Measurements from ENCODE around the gene DNMBP. TPM values are rescaled to one million over a fixed set of nuclear protein-coding genes. Genes with fewer than 3 reads are reported as not detected.

DNMBP gene
- total RNA-seq, 1 experiment from 2014 or later, result 39.3 TPM

GRCh38 chr10:99941942-99942820, 67.6 kb downstream of the DNMBP start:
- Histone ChIP-seq H3K27ac (ENCODE audit: low read length) (no peak overlapping the region), H3K4me3 (ENCODE audit: low read depth in 2 of 2, low read length in 2 of 2) (no peak overlapping the region), H3K4me1 (ENCODE audit: control insufficient read depth, insufficient read depth, low read length) (peaks cover 12% of the 10 kb centered on the region), H3K36me3 (ENCODE audit: control insufficient read depth, insufficient read depth, low read length) (no peaks in the 10 kb centered on the region), H3K9me3 (ENCODE audit: control insufficient read depth, insufficient read depth, low read depth, low read length) (no peaks in the 10 kb centered on the region), H3K27me3 (ENCODE audit: control insufficient read depth, insufficient read depth, low read length) (no peaks in the 10 kb centered on the region)
- ChIA-PET CTCF (no interaction called here), POLR2A (interaction anchor here (0.6 kb wide), 1 partner anchor 23 kb away, joined by 3 read pairs; no protein-coding TSS in a partner anchor)
- TSS peak; percentile 6 for BruUV-seq (replicated peaks)
- ATAC-seq, result no peak
- intact Hi-C loops (cut with micrococcal nuclease; ENCODE audit: unreplicated experiment), result no loop called here
- no peak for TF ChIP-seq POLR2AphosphoS5 (IDR thresholded peaks at IDR 0.05; ENCODE audit: low read depth, low read length)
- DNase-seq (ENCODE audit: low read depth, low spot score), result no peak
- in situ Hi-C loops (cut with HindIII; ENCODE audit: low pct_unique_long_range_greater_than_20kb, low sequenced_read_pairs), result no loop called here

- Histone ChIP-seq H3K9me3 (ENCODE audit: control insufficient read depth, insufficient read depth, low read depth, low read length) (no peaks in the 10 kb centered on the region), H3K4me1 (ENCODE audit: control insufficient read depth, insufficient read depth, low read length) (peaks cover 12% of the 10 kb centered on the region), H3K27me3 (ENCODE audit: control insufficient read depth, insufficient read depth, low read length) (no peaks in the 10 kb centered on the region), H3K36me3 (ENCODE audit: control insufficient read depth, insufficient read depth, low read length) (no peaks in the 10 kb centered on the region), H3K27ac (ENCODE audit: low read length) (peak overlapping the region; percentile 1; the same call in 1 of the 2 replicates), H3K4me3 (ENCODE audit: low read depth in 2 of 2, low read length in 2 of 2) (no peak overlapping the region)
- ChIA-PET POLR2A (no interaction called here), CTCF (no interaction called here)
- no peak for DNase-seq (ENCODE audit: low read depth, low spot score)
- TF ChIP-seq POLR2AphosphoS5 (IDR thresholded peaks at IDR 0.05; ENCODE audit: low read depth, low read length) (no peak), TCF7L2 (IDR thresholded peaks at IDR 0.05; ENCODE audit: low read depth, low read length) (no peak), SIN3A (IDR thresholded peaks at IDR 0.05; ENCODE audit: borderline replicate concordance, insufficient read depth, low read depth, low read length) (no peak), CTCF (IDR thresholded peaks at IDR 0.05) (no peak), REST (IDR thresholded peaks at IDR 0.05; ENCODE audit: insufficient read depth in 1 of 2, low read depth in 2 of 2, low read length in 1 of 2) (no peak)
- intact Hi-C loops (cut with micrococcal nuclease; ENCODE audit: unreplicated experiment) (no loop called here), in situ Hi-C loops (cut with HindIII; ENCODE audit: low pct_unique_long_range_greater_than_20kb, low sequenced_read_pairs) (no loop called here)
- ATAC-seq, result peak; percentile 44
- no TSS peak for BruUV-seq (replicated peaks)
Observed at GRCh38 chr10:99938563-99938962, 71.2 kb downstream of the DNMBP start.

- intact Hi-C loops (cut with micrococcal nuclease; ENCODE audit: unreplicated experiment), result no loop called here
- Histone ChIP-seq H3K27ac (ENCODE audit: low read length) (peak overlapping the region; percentile 30; the same call in 1 of the 2 replicates), H3K36me3 (ENCODE audit: control insufficient read depth, insufficient read depth, low read length) (no peaks in the 10 kb centered on the region), H3K4me1 (ENCODE audit: control insufficient read depth, insufficient read depth, low read length) (peaks cover 12% of the 10 kb centered on the region), H3K4me3 (ENCODE audit: low read depth in 2 of 2, low read length in 2 of 2) (no peak overlapping the region), H3K27me3 (ENCODE audit: control insufficient read depth, insufficient read depth, low read length) (no peaks in the 10 kb centered on the region), H3K9me3 (ENCODE audit: control insufficient read depth, insufficient read depth, low read depth, low read length) (no peaks in the 10 kb centered on the region)
- no peak for ATAC-seq
- ChIA-PET CTCF (no interaction called here), POLR2A (no interaction called here)
- TF ChIP-seq TCF7L2 (IDR thresholded peaks at IDR 0.05; ENCODE audit: low read depth, low read length) (no peak), SIN3A (IDR thresholded peaks at IDR 0.05; ENCODE audit: borderline replicate concordance, insufficient read depth, low read depth, low read length) (no peak), POLR2AphosphoS5 (IDR thresholded peaks at IDR 0.05; ENCODE audit: low read depth, low read length) (no peak), REST (IDR thresholded peaks at IDR 0.05; ENCODE audit: insufficient read depth in 1 of 2, low read depth in 2 of 2, low read length in 1 of 2) (no peak), CTCF (IDR thresholded peaks at IDR 0.05) (no peak)
- no peak for DNase-seq (ENCODE audit: low read depth, low spot score)
- no TSS peak for BruUV-seq (replicated peaks)
- in situ Hi-C loops (cut with HindIII; ENCODE audit: low pct_unique_long_range_greater_than_20kb, low sequenced_read_pairs), result no loop called here
Observed at GRCh38 chr10:99937630-99938029, 72.1 kb downstream of the DNMBP start.

All from Panc1 (cell line).